ENCODE data around the gene ZNF567.

The ZNF567 gene

GRCh38 chr19:36674201-36674600, 13.2 kb upstream of the ZNF567 start:
- no peak overlapping the region for H3K4me3 ChIP-seq (ENCODE audit: low read depth, low read length)
- no peak for TF ChIP-seq CTCF (IDR thresholded peaks at IDR 0.05; ENCODE audit: low read depth, low read length)

- TF ChIP-seq CTCF (IDR thresholded peaks at IDR 0.05; ENCODE audit: low read depth, low read length) = no peak
- H3K4me3 ChIP-seq (ENCODE audit: low read depth, low read length) = no peak overlapping the region
These were observed 8.0 kb upstream of the ZNF567 start for GRCh38 chr19:36679455-36679854.

- no peak overlapping the region for H3K4me3 ChIP-seq (ENCODE audit: low read depth, low read length)
- no peak for TF ChIP-seq CTCF (IDR thresholded peaks at IDR 0.05; ENCODE audit: low read depth, low read length)
These were observed 1.6 kb upstream of the ZNF567 start for GRCh38 chr19:36685835-36686234.

- no peak for TF ChIP-seq CTCF (IDR thresholded peaks at IDR 0.05; ENCODE audit: low read depth, low read length)
- H3K4me3 ChIP-seq (ENCODE audit: low read depth, low read length) = peak overlapping the region; percentile 93
These were observed 823 bp upstream of the ZNF567 start for GRCh38 chr19:36686365-36687213.

GRCh38 chr19:36688058-36688457, 646 bp downstream of the ZNF567 start:
- H3K4me3 ChIP-seq (ENCODE audit: low read depth, low read length) = peak overlapping the region; percentile 93
- TF ChIP-seq CTCF (IDR thresholded peaks at IDR 0.05; ENCODE audit: low read depth, low read length) = no peak

- TF ChIP-seq CTCF (IDR thresholded peaks at IDR 0.05; ENCODE audit: low read depth, low read length) = no peak
- H3K4me3 ChIP-seq (ENCODE audit: low read depth, low read length) = no peak overlapping the region
These were observed 19.7 kb downstream of the ZNF567 start for GRCh38 chr19:36707134-36707533.

- H3K4me3 ChIP-seq (ENCODE audit: low read depth, low read length) = no peak overlapping the region
- no peak for TF ChIP-seq CTCF (IDR thresholded peaks at IDR 0.05; ENCODE audit: low read depth, low read length)
These were observed 22.0 kb downstream of the ZNF567 start for GRCh38 chr19:36709423-36709822.
